Activated naive CD4-positive, alpha-beta T cell treated with anti-CD3 and anti-CD28 coated beads, Interleukin-2, amount 50 U/mL, for 16 hours (primary cell): Measurements from ENCODE around the gene FBXL7.

ENCODE experiments used
- DNase-seq: peaks from one replicate; pipeline ENCODE4 v3.0.0-alpha.2; 2020

FBXL7 gene

DNA sequence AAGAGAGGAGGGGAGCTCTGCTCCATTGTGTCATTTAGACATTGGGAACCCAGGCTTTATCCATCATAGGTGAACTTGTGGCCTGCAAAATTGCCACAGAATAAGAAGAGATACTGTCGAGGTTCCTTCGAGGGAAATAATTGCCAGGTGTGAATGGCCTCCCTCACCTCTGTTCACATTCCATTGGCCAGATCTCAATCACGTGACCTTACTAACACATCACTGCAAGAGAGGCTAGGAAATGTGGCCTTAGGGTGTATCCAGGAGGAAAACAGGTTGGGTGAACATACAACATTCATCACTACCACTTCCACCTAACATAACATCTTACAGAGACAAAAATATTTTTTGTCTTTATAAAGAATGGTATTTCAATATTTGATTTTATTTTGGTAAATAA lies 182.1 kb downstream of the FBXL7 start:
- DNase-seq = no peak

DNA sequence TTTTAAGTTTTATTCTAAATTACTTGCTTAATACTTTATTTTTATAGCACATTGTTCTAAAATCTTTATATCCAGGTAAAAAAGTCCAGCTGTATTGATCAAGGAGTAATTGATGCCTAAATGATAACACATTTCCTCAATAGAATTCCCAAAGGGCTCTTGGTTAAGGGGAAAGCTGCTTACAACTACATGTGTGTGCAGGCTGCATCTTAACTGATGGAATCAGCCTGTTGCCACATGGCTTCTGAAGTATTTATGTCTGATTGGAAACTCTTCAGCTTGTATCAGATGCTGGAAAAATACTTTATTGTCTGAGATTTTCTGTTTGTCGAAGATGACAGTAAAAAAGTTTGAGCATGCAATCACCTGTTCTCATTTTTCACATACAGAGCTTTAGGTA lies 182.6 kb downstream of the FBXL7 start:
- no peak for DNase-seq

- DNase-seq = no peak
Measured at GRCh38 chr5:15683332-15683731, 183.4 kb downstream of the FBXL7 start.

GRCh38 chr5:15687401-15687800 lies 187.4 kb downstream of the FBXL7 start:
- no peak for DNase-seq

DNA sequence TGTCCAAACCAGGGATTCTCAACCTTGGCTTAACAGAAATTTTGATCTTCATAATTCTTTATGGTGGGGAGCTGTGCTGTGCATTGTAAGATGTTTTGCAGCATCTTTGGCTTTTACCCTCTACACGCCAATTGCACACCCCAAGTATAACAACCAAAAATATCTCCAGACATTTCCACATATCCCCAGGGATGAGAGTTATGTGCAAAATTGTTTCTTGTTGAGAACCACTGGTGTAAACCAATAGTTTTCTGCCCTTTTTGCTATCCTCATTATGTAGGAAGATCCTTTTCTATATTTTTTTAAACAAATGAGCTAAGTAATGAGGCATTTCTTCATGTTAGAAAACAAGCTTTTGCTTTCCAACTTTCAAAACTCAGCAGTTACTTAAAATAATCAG lies 189.9 kb downstream of the FBXL7 start:
- no peak for DNase-seq

GRCh38 chr5:15690611-15691010 lies 190.6 kb downstream of the FBXL7 start:
- DNase-seq = no peak

GRCh38 chr5:15691521-15691920 lies 191.5 kb downstream of the FBXL7 start:
- DNase-seq = no peak

- DNase-seq = no peak
Measured at GRCh38 chr5:15692706-15693381, 192.9 kb downstream of the FBXL7 start.

GRCh38 chr5:15693382-15693728 lies 193.4 kb downstream of the FBXL7 start:
- DNase-seq = no peak

- DNase-seq = no peak
Measured at GRCh38 chr5:15693933-15694332, 194.0 kb downstream of the FBXL7 start.

DNA sequence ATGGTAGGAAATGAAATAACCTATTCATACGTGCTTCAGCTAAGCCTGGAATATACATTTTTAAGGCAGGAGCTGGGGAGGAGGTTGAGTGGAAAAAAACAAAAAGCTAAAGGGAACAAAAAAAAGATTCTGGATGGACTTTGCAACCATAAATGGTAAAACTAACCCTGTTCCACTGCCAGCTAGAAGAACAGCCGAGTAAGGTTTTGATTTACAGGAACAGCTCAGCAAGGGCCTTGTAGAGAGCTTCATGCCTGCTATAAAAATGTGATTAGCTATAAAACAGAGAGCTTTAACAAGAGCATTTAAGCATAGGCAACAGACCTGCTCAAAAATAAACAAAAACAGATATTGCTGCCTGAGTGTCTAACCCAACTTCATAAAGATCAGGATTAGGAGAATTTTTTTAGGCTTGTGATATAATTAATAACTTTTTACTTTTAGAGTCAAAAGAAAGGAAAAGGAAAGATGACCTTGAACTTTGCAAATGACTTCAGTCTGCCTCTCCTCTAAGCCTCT lies 194.8 kb downstream of the FBXL7 start:
- DNase-seq = no peak

- no peak for DNase-seq
Measured at GRCh38 chr5:15695215-15695731, 195.3 kb downstream of the FBXL7 start.

GRCh38 chr5:15700373-15700772 lies 200.4 kb downstream of the FBXL7 start:
- DNase-seq = no peak

DNA sequence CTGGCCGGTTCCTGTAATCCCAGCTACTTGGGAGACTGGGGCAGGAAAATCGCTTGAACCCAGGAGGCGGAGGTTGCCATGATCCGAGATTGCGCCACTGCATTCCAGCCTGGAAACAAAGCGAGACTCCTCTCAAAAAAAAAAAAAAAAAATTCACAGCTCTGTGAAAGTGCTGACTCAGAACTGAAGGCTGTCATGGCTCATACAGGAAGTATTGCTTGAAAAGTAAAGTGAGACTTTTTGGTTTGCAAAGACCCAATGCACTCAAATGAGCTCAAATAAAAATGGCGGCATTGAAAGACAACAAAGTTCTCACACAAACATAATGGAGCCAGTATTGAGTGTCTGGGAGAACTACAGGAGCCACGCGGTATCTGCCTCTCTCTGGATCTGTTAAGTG lies 202.1 kb downstream of the FBXL7 start:
- DNase-seq = no peak

DNA sequence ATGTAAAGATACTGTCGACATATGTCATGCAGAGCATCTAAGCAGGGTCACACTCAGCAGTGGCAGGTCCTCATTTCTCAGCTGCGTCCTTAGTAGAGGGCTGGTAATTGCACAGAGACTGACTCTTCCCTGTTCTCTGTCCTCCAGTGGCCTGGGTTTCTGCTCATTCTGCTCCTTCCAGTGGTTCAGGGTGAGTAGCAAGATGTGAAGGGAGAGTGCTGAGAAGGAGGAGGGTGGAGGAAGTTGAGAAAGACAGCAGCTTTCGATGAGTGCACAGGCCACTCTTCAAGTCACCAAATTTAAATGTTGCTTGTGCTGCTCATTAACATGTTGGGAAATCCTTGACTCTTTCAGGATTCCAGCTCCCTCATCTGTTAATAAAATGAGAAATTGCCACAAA lies 203.9 kb downstream of the FBXL7 start:
- no peak for DNase-seq

DNA sequence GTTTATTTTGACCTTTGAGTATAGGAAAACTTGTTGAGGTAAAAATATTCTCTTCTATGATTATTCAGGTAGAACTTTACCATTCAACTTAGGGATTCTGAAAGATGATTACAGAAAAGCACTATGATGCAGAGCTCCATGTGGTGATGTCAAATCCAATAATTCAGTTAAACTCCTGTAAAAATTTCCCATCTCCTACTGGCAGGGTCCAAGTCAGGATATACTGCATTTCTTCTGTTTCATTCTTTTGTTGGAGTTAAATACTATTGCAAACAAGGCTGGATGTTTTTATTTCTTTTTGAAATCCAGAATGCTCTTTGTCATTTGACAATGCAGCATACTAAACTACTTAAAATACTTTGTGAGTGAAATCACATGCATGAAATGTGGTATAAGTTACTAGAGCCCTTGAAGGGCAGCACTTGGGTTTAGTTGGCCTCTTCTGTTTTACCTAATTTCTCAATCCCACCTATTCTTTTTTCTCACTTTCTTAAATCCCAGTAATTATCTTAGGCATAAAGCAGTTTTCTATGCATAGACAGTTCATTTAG lies 204.5 kb downstream of the FBXL7 start:
- DNase-seq = no peak

DNA sequence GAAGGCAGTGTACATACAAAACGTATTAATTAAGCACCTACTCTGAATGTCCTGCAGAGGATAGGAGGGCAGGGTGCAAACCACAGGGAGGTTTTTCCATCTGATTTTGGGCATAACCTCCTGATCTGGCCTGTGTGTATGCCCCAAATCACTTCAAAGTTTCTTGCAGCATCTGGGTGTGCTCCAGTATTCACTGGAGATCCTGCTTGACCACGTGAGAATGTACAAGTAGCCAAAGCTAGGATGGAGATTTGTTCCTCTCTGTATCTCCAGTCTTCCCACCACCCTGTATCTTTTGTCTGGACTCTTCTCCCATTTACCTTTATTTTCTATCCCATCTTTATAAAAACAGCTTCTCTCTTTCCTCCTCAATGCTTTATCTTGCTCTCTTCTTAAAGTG lies 207.7 kb downstream of the FBXL7 start:
- DNase-seq = no peak

DNA sequence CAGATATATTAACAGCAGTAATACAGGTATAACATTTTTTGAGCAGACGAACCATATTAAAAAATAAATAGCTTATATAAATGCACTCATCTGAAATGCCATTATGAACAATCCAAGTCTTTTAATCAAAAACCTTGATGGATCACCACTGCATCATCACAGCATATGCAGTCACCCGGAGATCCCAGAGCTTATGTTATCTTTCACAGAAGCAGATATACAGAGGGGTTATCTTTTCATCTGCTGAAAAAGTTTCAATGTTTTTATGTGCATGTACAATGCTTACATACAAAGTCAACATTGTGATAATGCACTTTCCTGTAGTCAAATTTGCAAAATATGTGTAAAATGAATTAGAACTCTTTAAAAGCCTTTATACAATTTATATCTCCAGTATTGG lies 211.9 kb downstream of the FBXL7 start:
- DNase-seq = no peak

DNA sequence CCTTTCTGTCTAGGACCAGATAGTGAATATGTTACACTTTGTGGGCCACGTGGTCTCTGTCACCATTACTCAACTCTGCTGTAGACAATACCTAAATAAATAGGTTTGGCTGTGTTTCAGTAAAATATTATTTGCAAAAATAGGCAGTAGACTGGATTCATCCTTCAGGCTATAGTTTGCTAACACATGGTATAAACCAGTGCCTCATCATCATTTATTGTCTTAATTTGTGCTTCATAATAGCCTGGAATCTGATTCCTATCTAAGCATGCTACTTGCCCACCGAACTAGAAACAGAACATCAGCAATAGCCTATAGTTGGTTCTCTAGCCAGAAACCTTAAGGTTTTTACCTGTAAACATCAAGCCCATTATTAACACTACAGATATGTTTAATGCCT lies 215.6 kb downstream of the FBXL7 start:
- no peak for DNase-seq

DNA sequence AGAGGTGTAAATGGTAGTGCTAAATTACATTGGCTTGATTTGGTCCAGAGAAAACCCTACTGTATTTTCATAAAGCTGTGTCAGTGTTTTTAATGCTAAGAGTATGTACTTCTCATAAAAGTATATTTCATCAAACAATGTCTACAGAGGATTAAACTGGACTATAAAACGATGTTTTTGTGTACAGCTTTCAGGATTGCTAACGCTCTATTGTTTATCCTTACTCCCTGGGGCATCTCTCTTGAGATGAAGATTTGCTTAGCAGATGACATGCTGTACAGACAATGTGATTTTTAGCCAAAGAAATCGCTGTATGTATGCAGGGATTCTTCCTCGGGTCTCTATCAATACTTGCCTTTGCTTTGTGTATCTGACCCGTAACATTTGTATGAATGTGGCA lies 216.0 kb downstream of the FBXL7 start:
- DNase-seq = no peak

DNA sequence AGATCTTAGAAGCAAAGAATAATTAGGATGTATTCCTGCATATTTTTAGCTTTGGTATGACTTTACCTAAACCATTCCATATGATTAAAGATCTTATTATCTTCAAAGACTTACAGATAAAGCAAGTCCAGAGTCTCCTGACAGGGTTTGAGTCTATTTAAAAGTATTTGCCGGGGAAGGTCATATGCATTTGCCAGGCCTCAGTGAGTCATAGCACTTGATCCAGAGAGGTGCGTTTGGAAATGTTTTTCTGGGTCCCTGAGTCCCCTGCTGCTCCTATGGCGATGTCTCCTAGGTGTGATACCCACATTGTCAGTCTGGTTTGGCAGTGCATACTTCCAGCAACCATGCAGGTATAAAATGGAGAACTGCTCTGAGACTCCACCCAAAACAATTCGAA lies 217.0 kb downstream of the FBXL7 start:
- no peak for DNase-seq

DNA sequence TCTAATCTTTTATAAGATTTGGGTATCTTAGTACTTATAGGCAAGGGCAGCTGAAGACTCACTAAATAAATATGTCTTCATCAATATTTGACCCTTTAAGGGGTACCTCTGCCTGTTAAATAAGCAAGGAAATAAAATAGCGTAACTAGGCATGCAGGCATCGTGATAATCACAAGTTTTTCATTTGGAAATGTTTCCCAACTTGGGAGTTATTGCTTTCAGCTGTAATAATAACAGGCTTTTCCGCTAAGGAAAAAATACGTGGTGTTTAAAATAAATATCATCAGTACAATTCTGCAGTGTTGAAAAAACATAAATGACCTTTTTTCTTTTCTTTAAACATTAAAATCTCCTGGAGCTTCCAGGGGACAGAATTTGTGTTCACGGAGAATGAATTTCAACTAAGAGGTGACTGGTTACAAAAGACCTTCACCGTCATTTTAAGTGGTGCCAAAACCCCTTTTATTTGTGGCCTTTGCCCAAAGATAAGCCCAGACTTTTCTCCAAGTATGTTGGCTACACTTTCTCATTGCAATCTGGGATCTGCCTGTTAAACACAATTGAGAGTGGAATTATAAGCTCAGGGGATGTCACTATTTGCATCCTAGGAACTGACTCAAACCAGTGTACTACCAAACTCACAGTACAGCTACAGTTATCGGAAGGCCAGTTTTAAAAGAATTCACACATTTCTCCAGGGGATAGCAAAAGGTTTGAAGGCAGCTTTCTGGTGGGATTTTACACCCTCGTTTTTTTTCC lies 218.6 kb downstream of the FBXL7 start:
- no peak for DNase-seq

- no peak for DNase-seq
Measured at GRCh38 chr5:15719784-15720183, 219.8 kb downstream of the FBXL7 start.

- no peak for DNase-seq
Measured at GRCh38 chr5:15720515-15720914, 220.5 kb downstream of the FBXL7 start.
